Urothelium cell line (cell line): ENCODE data around the gene EML1.

ENCODE experiments used
- DNase-seq: peaks from one replicate; pipeline ENCODE4 v3.0.0; 2011; ENCODE audit warnings: low spot score, mixed read lengths
- FAIRE-seq: peaks from 2 replicates; lab custom pipeline; 2011; peaks lifted over from hg19 to GRCh38; lab: Jason Lieb, UNC

Gene EML1

DNA sequence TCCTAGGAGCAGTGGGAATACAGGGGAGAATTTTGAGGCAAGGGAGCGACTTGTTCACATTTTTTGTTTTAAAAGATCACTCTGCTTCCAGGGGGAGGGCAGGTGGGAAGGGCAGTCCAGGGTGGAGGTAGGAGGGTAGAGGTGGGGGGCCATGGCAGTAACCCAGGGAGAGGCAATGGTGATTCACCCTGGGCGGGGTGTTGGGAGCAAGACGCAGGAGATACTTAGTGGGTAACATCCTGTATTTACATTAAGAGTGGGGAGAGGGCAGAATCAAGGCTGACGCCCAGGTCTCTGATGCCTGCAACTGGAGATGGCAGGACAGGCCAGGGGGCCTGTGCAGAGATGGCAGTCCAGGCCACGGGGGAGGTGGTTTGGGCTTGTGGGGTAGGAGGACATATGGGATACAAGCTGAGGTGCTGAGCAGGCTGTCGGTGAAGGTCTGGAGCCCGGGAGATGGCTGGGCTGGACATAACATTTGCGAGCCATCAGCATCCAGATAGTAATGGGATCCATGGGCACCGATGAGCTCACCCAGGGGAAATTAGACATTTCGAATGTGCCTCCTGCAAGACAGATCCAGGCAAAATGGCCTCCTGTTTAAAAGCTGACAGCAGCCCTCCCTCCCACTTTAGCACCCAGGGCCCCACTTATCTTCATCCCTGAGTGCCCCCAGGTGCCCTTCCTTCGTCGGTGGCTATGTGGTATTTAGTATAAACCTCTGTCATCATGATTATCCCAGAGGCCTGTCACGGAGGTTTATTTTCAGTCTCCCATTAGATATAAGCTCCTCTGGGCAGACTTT is 9.3 kb downstream of the EML1 start:
- DNase-seq, result no peak

DNA sequence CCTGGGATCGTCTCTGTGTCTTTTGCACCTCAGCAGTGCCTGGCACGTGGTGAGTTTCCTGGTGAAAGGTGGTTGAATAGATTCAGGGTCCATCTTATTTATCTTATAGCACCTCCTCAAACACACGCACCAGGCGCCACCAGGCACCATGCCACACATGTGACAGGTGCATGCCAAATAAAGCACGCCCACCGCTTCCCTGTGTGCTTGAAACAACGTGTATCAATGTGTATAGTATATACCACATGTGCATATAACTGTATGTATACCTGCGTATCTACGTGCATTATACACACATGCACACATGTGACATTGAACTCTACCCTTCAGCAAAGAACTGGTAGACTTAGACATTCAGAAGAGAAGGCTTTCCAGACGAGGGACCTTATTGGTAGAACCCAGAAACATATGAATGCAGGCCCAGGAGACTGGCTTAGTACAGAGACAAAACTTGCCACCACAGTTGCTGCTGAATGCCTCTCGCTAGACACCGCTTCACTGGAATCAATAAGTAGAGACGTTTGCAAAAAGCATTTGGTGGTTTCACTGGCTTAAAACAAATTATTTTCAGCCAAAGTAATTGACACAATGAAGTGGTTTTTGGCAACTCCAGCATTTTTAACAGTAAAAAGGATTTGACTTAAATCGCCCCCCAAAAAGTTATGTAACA is 10.0 kb downstream of the EML1 start:
- DNase-seq (no peak), FAIRE-seq (no peak)

More for the DNA sequence above, 9.3 kb downstream of the EML1 start:
- FAIRE-seq, result no peak

DNA sequence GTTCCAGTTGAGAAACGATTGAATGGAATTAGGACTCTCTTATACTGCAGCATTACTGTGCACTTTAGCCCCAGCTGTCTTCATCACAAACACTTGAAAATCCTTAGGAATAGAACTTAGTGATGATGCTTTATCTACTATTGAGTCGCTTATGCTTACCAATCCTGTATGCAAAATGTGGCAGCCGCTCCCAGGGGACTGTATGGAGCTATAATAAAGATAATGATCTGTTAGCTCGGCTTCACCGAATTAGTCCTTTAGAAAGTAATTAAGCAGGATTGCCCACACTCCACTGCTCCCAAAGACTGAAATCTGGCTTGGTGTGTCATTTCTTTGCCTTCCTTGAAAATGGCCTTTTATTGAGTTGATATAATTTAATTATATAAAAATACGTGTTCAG is 10.6 kb downstream of the EML1 start:
- no peak for FAIRE-seq
- DNase-seq, result no peak

DNA sequence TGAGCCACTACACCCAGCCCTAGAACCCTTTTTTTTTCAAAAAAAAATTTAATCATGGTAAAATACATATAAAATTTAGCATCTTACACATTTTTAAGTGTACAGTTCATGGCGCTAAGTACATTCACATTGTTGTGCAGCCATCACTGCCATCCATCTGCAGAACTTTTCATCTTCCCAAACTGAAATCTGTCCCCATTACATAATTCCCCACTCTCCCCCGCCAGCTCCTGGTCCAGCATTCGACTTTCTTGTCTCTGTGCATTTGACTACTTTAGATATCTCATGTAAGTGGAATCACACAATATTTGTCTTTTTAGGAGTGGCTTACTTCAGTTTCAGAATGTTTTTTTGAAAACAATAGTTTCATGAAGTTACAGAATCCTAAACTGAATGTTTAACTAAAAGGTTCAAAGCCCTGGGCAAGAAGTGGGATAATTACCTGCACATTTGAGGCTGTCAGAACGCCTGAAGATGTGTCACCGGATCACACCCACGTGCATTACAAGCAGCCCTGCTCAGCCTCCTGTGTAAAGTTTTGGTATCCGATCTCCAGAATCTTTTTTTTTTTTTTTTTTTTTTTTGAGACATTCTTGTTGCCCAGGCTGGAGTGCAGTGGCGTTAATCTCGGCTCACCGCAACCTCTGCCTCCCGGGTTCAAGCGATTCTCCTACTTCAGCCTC is 12.7 kb downstream of the EML1 start:
- DNase-seq (no peak), FAIRE-seq (no peak)

DNA sequence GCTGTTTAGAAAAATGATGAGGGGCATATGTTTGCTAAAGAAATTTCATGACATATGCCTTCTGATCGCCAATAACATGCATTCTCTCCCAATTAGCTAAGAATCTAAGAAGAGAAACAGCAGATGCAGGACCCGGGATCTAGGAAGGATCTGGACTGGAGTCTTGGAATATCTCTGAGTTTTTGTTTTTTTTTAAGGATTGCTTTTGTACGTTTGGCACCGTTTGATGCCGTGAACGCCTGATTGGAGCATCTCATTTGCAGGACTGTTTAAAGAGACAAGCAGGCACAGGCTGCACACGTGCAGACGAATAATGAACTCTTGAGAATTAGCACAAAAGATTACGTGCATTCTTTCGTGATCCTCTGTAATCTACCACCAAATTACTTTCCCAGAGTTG is 13.6 kb downstream of the EML1 start:
- DNase-seq (no peak), FAIRE-seq (no peak)

DNA sequence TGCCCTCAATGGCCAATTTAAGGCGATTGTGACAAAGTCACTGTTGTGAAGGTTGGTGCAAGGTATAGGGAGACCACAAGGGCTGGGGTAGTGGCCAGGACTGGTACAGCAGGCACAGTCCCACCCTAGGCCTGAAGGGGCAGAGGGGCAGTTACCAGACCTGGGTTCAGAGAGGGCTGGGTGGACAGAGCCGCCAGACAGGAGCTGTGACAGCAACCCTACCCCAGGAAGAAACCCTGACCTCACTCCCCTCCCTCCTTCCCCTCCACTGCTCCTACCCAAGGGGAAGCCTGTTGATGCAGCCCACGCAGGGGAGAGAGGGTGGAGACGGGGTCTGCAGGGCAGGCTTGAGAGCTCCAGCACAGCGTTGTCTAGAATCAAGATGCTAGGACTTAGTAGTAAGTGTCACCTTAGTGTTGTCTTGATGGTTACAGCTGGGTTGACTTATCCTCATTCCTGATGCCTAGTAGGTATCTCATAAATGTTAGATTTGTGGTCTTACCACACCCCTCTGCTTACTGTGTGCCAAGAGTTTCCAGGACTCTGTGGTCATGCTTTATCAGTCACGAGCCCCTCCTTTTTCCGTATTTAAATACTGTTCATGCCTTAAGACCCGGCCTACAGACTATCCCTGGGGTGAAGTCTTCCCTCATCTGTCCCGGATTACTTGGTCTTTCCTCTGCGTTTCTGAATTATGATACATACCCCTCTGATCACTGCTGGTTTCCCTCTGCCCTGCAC is 14.4 kb downstream of the EML1 start:
- no peak for FAIRE-seq

DNA sequence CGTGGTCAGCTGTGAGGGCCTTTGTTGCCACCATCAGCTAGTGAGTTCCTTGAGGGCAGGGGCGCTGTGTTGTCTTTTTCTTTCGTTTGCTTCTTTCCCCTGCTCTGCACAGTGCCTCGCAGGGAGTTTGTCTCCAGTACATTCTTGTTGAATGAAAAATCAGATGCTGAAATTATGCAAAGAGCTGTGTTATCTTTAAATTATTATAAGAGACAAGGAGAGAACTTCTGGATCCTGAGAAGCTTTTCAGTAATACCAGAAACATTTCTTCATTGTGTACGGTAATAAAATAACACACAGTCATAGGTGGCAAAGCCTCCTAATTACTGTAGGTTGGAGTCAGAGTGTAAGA is 14.9 kb downstream of the EML1 start:
- FAIRE-seq, result no peak

More for the DNA sequence above, 14.4 kb downstream of the EML1 start:
- no peak for DNase-seq

DNA sequence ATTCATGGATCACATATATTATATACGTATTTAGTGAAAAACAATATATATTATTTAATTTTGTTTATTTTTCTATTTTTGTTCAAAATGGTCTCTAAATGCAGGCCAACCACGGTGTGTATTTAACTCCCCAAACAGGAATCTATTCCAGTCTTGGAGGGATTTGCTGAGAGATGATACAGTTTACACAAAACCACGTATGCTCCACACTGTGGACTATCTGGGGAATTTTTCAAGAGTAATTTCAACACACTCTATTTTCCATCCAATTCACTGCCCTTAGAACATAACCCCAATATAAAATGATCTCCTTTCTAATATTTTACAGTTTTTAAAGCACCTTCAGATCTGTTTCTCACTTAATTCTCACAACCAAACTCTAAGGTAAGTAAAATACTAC is 15.3 kb downstream of the EML1 start:
- no peak for DNase-seq
- no peak for FAIRE-seq

More for the DNA sequence above, 14.9 kb downstream of the EML1 start:
- no peak for DNase-seq

DNA sequence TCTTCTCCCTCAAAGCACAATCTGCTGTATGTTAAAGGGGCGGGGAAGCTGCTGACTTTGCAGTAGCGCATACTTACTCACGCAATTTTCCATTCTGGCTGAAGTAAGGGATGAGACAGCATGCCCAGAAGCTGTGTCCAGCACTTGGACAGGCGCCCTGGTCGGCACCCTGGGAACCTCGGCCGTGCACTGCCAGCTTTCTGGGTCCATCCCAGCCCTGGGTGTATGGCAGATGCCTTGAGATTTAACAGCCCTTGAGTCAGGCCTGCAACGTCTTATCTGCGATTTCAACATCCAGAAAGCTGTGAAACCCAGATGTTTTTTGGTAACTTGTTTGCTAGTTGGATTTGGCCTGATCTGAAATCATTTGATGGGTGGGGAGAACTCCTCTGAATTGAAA is 16.1 kb downstream of the EML1 start:
- DNase-seq (no peak), FAIRE-seq (no peak)

DNA sequence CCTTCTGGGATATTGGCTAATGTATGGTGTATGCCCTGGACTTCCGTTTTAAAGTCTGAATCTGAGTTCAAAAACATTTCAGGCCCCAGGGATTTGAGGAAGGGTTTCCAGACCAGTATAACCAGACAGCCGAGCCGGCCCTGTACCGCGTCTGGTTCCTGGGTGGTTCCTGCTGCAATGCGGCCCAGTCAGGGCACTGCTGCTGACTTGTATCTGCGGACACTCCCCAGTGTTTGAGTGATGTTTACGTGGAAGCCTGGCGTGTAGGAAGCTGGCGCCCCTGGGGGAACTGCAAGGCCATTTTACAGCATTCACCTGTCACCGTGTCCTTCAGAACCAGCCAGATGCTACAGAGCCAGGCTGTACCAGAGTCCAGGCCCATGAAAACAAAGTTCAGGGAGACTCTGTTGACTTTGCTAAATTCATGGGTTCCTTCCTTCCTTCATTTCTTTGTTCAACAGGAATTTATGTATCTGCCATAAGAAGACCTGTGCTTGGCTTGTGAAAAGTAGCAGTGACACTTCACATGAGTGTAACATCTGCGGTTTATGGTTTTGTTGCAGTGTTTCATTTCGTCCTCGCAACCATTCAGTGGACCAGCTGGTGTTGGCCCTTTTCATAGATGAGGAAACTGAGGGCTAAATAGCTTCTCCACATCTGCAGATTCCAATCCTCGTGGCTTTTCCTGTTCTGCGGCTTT is 16.8 kb downstream of the EML1 start:
- DNase-seq, result no peak
- no peak for FAIRE-seq

DNA sequence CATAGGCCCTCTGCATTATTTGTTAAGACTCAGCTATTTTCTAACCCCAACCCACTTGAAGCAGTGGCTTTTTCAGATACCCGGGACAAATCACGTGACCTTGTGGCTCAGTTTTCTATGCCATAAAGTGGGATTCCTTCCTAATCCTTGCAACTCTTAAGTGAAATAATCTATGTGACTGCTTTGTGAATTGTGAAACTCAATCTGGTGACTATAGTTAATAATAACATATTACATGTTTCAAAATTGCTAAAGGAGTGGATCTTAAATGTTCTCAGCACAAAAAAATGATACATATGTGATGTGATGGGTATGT is 17.3 kb downstream of the EML1 start:
- FAIRE-seq, result no peak
- DNase-seq, result no peak

DNA sequence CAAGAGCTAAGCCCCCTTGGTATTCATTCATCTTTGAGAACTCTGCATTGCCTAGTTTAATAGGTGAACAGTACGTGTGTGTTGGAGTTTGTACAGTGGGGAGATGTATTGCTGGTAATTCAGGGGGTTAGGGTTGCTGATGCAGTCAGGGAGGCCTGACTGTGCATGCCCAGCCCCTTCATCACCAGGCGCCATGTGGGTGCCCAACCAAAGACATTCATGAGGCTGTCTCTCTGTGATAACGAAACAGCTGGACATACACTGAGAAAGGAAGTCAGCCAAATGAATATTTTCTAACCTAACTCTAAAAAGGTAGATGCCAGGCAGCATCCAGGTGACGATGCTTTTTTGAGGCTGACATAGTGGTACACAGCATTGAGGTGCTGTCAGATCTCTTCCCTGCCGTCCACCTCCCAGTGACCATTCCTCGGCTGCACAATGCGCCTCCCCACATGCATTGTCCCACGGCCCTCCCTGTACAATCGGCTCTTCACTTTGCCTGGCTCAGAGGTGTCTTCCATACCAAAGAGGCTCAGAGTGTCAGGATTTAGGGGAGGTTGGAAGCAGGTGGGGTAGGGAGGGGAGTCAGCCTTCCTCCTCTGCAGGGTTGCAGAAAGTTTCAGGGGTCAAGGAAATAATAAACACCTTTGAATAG is 19.0 kb downstream of the EML1 start:
- FAIRE-seq (no peak), DNase-seq (no peak)

DNA sequence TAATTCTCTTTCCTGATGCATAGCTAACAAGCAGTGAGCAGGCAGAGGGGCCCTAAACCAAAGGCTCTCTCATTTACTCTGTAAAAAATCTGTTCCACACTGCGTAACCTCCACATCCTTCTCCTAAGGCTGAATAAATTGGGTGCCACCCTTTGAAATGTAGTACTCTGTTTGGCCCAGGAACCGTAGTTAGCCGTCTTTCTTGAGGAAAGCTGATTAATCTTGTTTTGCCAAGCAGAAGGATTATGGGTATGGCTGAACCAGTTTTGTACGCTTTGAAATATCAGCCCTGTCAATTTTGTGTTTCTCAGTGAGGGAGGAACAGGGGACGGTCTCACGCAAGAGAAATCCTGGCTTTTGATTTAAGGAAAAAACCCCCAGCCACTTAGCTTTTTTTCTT is 19.7 kb downstream of the EML1 start:
- FAIRE-seq, result no peak

DNA sequence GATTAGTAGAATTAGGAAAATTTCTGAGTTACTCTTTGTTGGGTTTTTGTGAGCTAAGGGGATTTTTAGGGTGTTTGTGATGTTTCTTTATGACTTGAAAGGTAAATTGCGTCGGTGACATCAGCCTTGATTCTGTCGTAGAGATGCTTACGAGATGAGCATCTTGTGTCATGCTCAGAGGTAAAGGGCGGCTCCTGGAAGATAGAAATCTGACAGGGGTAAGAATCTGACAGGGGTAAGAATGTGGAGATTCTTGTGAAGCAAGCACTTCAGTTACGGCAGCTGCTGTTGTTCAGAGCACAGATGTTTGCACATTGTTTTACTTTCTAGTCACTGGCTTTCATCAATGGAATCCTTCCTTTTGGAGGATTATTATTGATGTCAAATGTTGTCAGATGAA is 22.5 kb downstream of the EML1 start:
- no peak for DNase-seq
- no peak for FAIRE-seq

More for the DNA sequence above, 19.7 kb downstream of the EML1 start:
- no peak for DNase-seq

DNA sequence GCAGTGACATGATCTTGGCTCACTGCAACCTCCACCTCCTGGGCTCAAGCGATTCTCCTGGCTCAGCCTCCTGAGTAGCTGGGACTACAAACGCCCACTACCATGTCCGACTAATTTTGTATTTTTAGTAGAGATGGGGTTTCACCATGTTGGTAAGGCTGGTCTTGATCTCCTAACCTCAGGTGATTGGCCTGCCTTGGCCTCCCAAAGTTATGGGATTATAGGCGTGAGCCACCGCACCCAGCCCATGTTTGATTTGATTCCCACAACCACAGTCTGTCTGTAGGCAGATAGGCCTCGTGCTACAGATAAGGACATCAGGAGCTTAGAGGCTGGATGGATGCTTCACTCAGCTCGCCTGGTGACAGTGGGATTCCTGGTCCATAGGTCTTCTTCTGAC is 23.0 kb downstream of the EML1 start:
- no peak for FAIRE-seq
- no peak for DNase-seq

DNA sequence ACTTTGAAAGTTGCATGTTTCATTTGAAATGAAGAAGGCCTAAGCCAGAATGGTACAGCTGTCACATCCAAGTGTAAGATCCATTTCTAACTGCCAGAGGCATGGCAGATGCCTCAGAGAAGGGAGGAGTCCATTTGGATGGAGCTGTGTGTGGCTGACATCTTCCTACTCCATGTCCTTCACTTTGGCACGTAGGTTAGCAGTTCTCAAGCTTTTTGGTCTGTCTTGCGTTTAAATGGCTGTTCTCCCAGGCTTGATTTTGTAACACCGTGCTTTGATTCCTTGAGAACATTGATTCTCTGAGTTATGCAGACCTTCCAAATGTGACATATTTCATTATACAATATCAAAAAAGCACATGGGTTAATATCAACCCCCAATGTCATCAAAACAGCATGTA is 23.4 kb downstream of the EML1 start:
- FAIRE-seq, result no peak
- DNase-seq, result no peak

DNA sequence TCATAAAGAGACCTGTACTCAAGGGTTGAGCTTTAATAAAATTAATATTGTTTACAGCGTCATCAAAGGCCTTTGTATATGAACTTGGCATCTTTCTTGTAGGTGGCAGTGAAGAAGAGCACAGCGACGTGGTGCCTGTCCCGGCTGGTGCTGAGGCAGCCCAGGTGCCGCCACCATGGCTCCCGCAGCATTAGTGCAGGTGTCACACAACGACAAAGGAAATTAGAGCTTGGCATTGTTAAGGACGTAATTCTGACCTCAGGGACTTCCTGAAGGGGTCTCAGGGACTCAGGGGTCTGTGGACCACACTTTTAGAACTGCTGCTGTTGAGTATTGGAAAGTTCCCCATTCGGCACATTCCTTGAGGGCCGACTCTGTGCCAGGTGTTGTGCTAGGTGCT is 24.1 kb downstream of the EML1 start:
- DNase-seq (no peak), FAIRE-seq (no peak)

DNA sequence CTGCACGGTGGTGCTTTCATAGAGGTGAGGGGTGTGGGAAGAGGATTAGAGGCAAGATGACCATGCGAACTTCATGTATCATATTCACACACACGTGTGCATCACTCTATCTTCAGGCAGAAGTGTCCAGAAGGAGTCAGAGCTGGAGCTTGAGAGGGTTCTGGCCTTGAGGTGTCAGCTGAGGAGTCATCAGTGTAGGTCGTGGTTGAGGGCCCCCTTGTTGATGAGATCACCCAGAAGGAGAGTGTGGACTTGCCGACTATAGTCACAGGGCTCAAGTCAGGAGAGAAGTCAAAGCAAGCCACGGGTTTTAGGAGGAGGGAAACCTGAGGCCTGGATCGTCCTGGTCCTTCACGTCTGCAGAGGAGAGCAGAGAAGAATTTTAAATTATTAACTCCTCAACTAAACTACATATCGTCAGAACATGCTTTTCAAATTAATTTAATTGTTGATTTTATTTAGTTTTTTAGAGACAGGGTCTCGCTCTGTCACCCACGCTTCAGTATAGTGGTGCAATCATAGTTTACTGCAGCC is 25.4 kb downstream of the EML1 start:
- no peak for FAIRE-seq
- DNase-seq, result no peak

DNA sequence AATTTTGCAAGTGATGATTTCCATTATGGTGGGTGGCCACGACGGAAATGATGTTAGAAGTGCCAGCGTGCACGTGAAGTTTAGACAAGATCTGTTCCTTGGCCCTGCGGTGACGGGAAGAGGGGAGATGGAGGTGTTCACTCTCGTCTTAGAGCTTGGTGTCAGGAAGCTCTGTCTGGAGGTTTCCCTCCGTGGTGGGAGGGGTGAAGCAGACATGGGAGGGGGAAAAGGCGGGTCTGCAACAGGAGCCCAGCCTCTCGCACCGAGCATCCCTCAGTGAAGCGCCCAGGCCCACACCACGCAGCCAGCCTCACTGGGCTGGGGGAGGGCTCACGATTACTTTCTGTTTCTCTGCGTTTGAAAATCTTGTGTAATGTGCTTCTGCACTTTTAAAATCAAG is 26.3 kb downstream of the EML1 start:
- DNase-seq, result no peak
- FAIRE-seq, result no peak

DNA sequence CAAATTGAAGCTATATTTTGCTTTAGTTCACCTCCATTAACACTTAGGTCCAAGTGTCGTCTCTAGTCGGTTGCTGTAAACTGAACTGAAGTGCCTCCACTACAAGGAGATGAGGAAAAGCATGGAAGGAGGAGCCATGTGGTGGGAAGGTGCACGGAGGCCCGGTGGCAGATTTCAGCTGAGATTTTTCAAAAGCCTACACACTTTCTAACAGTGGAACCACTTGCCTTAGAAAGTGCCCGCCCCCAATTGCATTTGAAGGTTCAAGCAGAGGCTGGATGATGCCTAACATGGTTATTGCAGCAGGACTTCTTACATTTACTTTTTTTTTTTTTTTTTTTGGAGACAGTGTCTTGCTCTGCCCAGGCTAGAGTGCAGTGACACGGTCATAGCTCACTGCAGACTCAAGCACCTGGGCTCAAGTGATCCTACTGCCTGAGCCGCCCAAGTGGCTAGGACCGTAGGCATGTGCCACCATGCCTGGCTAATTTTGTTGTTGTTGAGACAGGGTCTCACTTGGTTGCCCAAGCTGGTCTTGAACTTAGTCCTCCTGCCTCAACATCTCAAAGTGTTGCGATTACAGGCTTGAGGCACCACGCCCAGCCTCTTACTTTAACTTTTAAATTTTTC is 27.6 kb downstream of the EML1 start:
- no peak for DNase-seq
- FAIRE-seq, result no peak
